NCI-H1417 treated with DMSO at 0.1 percent for 48 hours (cell line): ENCODE measurements around the gene ZNF804A.

Experiments used
- DNase-seq: peaks from one replicate; lab custom pipeline; 2025; lab: John Stamatoyannopoulos, UW

The ZNF804A gene

GRCh38 chr2:184598316-184599053, at the start of gene ZNF804A:
TSS of gene ZNF804A (plus strand) at chr2:184598529. CDS start at chr2:184598960, 431 bp downstream.
- no peak for DNase-seq

- DNase-seq: no peak
These were observed 49.2 kb upstream of the ZNF804A start for GRCh38 chr2:184549153-184549552.

- no peak for DNase-seq
These were observed 46.7 kb upstream of the ZNF804A start for GRCh38 chr2:184551626-184552025.

GRCh38 chr2:184554736-184555135, 43.6 kb upstream of the ZNF804A start:
- no peak for DNase-seq

GRCh38 chr2:184555352-184555751, 43.0 kb upstream of the ZNF804A start:
- no peak for DNase-seq

- DNase-seq: no peak
These were observed 41.7 kb upstream of the ZNF804A start for GRCh38 chr2:184556639-184557038.

- DNase-seq: no peak
These were observed 39.4 kb upstream of the ZNF804A start for GRCh38 chr2:184558713-184559464.

- DNase-seq: no peak
These were observed 37.7 kb upstream of the ZNF804A start for GRCh38 chr2:184560603-184561002.

- no peak for DNase-seq
These were observed 35.8 kb upstream of the ZNF804A start for GRCh38 chr2:184562532-184562931.

GRCh38 chr2:184564092-184564491, 34.2 kb upstream of the ZNF804A start:
- no peak for DNase-seq

GRCh38 chr2:184566716-184567115, 31.6 kb upstream of the ZNF804A start:
- no peak for DNase-seq

GRCh38 chr2:184577056-184577455, 21.3 kb upstream of the ZNF804A start:
- DNase-seq: no peak

GRCh38 chr2:184577743-184578142, 20.6 kb upstream of the ZNF804A start:
- no peak for DNase-seq

- DNase-seq: no peak
These were observed 19.1 kb upstream of the ZNF804A start for GRCh38 chr2:184579226-184579625.

GRCh38 chr2:184581391-184581790, 16.9 kb upstream of the ZNF804A start:
- DNase-seq: no peak

GRCh38 chr2:184589261-184589660, 9.1 kb upstream of the ZNF804A start:
- no peak for DNase-seq

- no peak for DNase-seq
These were observed 1.4 kb upstream of the ZNF804A start for GRCh38 chr2:184596819-184597411.

GRCh38 chr2:184597571-184597991, 748 bp upstream of the ZNF804A start:
- DNase-seq: no peak

GRCh38 chr2:184598002-184598315, 370 bp upstream of the ZNF804A start:
- DNase-seq: no peak

- no peak for DNase-seq
These were observed 934 bp downstream of the ZNF804A start for GRCh38 chr2:184599054-184599871.

GRCh38 chr2:184599872-184600222, 1.5 kb downstream of the ZNF804A start:
- no peak for DNase-seq

GRCh38 chr2:184602734-184603133, 4.4 kb downstream of the ZNF804A start:
- no peak for DNase-seq
